Activated CD8-positive, alpha-beta memory T cell treated with anti-CD3 and anti-CD28 coated beads, Interleukin-2, amount 50 U/mL, for 1 hour (primary cell): ENCODE measurements around the gene PROZ.

Experiments
- DNase-seq: peaks from one replicate; pipeline ENCODE4 v3.0.0-alpha.2; 2020; ENCODE audit errors: extremely low read depth

PROZ gene

GRCh38 chr13:113207890-113208420 lies 49.5 kb downstream of the PROZ start:
- no peak for DNase-seq

DNA sequence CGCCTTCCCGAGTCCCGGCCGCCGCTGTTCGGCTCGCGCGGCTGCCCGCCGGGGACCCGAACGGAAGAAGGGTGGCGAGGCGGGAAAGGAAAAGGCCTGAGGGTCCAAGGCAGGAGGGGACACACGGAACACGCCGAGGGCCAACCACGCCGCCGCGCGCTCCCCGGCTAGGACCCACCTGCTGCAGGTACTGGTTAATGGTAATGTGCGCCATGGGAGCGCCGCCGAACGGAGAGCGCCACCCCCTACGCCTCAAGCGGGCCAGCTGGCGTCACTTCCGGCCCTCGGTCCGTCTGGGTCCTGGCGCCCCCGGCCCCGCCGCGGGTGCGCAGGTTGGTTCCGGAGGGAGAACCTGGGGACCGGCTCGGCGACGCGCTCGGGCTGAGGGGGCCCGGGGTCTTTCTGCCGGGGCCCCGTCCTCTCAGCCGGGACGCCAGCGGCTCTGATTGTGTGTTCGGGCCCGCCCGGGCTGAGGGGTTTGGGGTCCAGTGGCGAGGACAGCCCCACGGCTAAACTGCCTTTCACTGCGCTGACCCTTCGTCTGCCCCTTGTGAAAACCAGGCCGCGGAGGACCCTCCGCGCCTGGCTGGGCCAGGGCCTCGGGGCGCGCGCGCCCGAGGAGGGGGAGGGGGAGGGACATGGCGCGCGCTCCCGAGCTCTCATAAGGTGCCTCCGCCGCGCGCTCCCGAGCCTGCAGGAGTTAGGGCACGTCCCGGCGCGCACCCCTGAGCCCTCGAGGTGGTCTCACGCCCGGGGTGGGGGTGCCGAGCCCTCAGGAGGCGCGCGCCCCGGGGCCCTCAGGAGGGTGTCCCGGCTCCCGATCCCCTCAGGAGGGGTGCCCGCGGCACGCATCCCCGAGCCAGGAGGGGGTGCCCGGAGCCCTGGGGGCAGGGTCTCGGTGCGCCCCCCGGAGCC lies 50.2 kb downstream of the PROZ start, which contains the start of gene PCID2:
PCID2 (minus strand) TSS at position 249 of the 915 bp plus-strand sequence; CDS start at position 214, 35 bp downstream.
- peak; percentile 73 for DNase-seq

DNA sequence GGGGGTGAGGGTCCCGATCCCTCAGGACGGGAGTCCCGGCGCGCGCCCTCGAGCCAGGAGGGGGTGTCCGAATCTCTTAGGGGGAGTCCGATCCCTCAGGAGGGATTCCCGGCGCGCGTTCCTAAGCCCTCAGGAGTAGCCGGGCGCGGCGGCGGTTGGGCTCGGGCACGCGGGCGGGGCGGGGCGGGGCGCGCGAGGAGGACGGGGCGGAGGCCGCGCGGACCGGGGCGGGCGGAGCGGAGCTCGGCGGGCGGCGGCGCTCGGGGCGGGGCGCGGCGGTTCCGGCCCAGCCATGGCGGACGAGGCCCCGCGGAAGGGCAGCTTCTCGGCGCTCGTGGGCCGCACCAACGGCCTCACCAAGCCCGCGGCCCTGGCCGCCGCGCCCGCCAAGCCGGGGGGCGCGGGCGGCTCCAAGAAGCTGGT lies 50.9 kb downstream of the PROZ start, which contains the start of gene CUL4A:
CUL4A (plus strand) TSS at position 278 of the 423 bp plus-strand sequence; CDS start at position 293, 15 bp downstream.
- DNase-seq, result peak; percentile 40

GRCh38 chr13:113209759-113210421 lies 51.4 kb downstream of the PROZ start:
- DNase-seq, result peak; percentile 36

- DNase-seq, result no peak
These were observed 52.4 kb downstream of the PROZ start for GRCh38 chr13:113210833-113211232.

GRCh38 chr13:113211774-113212173 lies 53.3 kb downstream of the PROZ start:
- no peak for DNase-seq

DNA sequence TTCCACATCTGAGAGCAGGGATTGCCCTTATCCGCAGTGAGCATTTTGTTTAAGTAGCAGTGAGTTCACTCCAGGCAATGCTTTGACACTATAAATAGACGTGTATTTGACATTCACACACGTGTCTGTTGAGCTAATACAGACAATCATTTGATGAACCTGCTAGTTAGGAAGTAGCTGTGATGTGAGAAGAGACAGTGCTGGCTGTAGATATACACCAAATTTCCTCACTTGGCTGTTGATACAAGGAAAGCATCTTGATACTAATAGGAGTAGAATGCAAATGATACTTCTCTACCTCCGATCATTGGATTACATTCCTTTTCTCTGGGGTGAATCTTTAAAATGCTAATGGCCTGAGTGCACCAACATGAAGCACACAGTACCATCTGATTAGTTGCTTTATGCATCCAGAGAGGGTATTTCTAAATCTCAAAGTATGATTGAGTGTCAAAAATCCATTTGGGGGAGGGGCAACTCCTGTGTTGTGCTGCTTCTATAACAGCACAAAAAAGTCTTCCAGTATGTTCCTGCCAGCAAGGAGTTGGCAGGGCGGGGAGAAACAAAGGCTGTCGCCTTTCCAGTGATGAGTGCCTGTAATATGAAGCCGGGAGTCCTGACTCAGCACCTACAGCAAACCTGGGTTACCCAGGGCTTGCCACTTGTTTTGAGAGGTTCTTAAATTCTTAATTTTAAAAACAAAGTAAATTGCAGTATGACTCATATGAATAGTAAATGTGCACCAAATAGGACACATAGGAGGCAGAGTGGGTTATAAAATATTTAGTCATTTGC lies 58.0 kb downstream of the PROZ start:
- no peak for DNase-seq

DNA sequence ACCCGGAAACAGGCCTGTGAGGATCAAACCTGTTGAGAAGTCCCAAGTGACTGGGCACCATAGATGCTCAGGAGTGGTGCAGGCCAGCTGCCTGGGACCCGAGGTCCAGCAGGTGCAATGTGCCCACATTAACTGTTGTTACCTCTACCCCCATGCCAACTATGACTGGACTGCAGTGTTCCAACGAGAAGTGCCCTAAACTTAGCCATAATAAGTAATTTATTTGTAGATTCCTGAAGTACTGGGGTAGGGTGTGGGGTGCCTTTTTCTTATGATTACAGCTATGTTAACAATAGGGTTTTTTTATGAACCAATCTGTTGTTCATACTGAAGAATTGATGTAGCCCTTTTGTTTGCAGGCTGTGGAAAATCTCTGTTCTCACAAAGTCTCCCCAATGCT lies 60.1 kb downstream of the PROZ start:
- DNase-seq, result no peak

DNA sequence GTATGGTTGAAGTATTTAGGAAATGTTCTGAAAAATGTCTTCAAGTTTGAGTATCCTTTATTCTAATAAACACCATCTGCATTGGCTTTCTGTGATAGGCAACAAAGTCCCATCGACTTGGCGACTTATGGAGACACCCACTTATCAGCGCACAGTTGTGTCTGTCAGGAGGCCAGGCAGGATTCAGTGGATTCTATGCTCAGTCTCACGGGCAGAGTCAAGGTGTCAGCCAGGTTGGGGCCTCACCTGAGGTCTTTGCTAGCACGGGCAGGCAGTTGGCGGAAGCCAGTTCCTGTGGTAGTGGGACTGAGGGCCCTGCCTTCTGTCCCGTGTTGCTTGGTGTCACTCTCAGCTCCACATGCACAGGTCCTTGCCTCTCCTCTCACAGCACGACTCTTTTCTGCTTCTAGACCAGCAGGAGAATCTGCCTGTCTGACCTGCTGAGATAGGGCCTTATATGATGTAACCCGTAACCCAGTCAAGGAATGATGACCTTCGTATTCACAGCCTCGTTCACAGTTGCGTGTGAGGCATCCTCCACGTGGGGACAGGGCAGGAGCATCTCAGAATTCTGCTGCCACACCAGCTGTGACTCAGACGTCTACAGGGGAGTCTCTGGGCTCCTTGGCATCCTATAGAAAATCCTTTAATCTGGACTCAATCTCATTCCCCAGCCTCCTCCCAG lies 61.0 kb downstream of the PROZ start:
- DNase-seq, result no peak

- DNase-seq, result no peak
These were observed 61.7 kb downstream of the PROZ start for GRCh38 chr13:113220141-113220598.

GRCh38 chr13:113220877-113221276 lies 62.4 kb downstream of the PROZ start:
- no peak for DNase-seq
